NCI-H187 (cell line): ENCODE measurements around the gene DLX3.
A peak's percentile ranks its signal among the peaks of the same experiment; 100 is the strongest.

Source experiments
- DNase-seq, 2 experiments: peaks; one replicate each; lab custom pipeline; 2025; lab: John Stamatoyannopoulos, UW

DLX3 gene

DNA sequence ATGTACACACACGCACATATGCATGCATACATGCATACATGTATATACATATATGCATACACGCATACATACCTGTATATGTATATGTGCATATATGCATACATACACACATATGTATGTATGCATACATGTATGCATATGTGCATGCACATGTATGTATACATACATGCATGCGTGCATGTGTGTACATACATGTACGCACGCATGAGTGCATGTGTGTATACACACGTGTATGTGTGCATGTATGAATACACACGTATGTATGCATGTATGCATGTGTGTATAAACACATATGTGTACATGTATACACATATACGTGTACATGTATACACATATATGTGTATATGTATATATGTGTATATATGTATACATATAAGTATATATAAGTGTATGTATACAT lies 28.5 kb upstream of the DLX3 start:
- no peak for DNase-seq

- DNase-seq: no peak
These were observed 27.6 kb upstream of the DLX3 start for GRCh38 chr17:50022463-50023130.

DNA sequence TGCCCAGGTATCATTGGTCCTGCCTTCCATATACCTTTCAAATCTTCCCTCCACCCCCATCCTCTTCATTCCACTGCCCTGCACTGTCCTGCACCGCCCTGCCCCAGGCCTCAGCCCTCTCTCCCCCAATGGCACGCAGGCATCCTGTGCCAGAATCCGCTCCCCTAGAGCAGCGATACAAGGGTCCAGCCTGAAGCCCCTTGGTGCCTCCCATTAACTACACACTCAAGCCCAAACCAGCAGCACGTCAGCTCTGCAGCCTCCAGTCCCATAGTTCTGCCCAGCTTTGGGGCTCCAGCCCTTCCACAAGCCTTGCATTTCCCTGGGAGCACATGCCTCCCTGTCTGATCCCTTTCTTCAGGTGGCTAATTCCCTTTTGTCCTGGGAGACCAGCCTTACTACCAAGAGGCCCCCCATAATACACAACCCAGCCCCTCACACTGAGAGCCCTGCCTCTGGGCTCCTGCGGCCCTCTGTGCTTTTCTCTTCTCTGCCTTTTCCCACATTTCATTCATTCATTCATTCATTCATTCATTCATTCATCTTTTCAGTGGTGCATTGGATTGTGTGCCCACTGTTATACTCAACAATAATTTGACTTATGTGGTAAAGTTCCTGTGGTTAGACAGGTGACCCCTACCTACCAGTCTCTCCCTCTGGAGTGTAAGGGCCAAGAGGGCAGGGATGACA lies 26.8 kb upstream of the DLX3 start:
- no peak for DNase-seq

GRCh38 chr17:50020841-50021599 lies 26.0 kb upstream of the DLX3 start:
- no peak for DNase-seq

DNA sequence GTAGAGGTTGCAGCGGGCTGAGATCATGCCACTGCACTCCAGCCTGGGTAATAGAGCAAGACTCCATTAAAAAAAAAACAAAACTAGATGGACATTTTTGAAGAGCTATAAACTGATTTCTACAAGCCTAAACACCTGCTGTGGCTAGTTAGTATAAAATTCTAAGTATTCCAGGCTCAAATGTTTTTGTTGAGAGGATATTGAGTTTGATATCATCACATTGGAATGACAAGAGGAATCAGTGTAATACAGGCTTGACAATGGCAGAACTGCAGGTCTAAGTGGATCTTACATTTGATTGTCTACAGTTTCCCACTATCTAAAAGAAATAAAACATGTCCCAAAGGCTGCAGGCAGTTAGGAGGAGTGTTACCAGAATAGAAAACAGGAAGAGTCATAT lies 23.9 kb upstream of the DLX3 start:
- DNase-seq: no peak

- DNase-seq: no peak
These were observed 20.1 kb upstream of the DLX3 start for GRCh38 chr17:50015146-50015545.

DNA sequence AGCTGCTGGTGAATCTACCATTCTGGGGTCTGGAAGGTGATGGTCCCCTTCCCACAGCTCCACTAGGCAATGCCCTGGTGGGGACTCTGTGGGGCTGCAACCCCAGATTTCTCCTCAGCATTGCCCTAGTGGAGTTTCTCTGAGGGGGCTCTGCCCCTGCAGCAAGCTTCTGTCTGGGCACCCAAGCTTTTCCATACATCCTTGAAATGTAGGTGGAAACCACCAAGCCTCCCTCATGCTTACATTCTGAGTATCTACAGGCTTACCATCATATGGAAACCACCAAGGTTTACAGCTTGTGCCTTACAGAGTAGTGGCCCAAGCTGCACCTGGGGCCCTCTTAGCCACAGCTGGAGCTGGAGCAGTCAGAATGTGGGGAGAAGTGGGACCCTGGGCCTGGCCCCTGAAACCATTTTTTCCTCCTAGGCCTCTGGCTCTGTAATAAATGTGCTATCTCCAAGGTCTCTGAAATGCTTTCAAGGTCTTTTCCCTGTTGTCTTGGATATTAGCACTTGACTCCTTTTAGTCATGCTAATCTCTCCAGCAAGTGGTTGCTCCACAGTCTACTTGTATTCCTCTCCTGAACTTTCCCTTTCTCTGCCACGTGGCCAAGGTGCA lies 19.6 kb upstream of the DLX3 start:
- DNase-seq: no peak

DNA sequence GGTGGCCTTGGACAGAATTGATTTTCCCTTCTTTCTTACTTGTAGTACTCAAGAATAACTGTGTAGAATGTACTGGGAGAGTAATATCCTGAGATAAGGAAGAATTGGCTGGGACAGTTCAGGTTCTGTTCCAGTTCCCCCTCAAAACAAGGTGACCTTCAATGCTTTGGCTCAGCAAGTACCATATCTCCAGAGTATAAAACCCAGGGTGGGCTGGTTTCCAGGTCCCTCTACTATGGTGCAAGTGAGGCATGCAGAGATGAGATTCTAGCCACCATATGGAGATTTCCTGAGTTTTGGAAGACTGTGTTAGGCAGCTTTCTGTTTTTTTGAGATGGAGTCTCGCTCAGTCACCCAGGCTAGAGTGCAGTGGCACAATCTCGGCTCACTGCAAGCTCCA lies 18.1 kb upstream of the DLX3 start:
- DNase-seq: no peak

GRCh38 chr17:50009282-50009681 lies 14.3 kb upstream of the DLX3 start:
- DNase-seq: no peak

- no peak for DNase-seq
These were observed 8.9 kb upstream of the DLX3 start for GRCh38 chr17:50003911-50004310.

DNA sequence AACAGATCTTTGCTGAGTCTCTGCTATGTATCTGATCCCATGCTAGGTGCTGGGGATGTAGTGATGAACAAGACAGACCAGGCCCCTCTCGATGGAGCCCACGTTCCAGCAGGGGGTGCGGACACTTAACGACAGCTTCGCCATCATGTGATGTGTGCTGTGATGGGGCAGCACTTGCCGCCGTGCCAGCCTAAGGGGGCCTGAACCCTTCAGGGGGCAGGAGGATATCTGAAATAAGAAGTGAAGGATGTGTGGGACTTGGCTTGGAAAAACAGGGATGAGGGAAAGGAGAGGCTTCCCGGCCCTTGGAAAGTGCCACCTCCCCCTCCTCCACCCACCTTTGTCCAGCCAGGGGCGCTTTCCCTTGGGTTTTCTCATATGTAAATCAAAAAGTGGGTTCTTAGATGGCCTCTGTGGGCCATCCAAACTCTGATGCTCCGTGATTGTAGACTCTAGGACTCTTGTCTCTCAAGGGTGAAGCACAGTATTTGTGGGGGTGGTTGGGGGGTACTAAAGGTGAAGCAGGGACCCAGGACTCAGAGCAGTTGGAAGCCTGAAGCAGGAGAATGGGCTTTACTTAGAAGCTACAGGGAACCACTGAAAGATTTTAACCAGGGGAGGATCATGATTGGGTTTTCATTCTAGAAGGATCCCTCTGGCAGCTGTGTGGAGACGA lies 4.0 kb upstream of the DLX3 start:
- DNase-seq: no peak

- peak; percentile 73 to 83 for DNase-seq
These were observed 3.0 kb upstream of the DLX3 start for GRCh38 chr17:49997773-49998703.

GRCh38 chr17:49997301-49997650 lies 2.3 kb upstream of the DLX3 start:
- DNase-seq: no peak

GRCh38 chr17:49996495-49997300 lies 1.7 kb upstream of the DLX3 start:
- DNase-seq: peak in 1 of 2 experiments; percentile 19

GRCh38 chr17:49996121-49996494 lies 1.1 kb upstream of the DLX3 start:
- no peak for DNase-seq

- DNase-seq: no peak
These were observed 654 bp downstream of the DLX3 start for GRCh38 chr17:49994085-49995054.

DNA sequence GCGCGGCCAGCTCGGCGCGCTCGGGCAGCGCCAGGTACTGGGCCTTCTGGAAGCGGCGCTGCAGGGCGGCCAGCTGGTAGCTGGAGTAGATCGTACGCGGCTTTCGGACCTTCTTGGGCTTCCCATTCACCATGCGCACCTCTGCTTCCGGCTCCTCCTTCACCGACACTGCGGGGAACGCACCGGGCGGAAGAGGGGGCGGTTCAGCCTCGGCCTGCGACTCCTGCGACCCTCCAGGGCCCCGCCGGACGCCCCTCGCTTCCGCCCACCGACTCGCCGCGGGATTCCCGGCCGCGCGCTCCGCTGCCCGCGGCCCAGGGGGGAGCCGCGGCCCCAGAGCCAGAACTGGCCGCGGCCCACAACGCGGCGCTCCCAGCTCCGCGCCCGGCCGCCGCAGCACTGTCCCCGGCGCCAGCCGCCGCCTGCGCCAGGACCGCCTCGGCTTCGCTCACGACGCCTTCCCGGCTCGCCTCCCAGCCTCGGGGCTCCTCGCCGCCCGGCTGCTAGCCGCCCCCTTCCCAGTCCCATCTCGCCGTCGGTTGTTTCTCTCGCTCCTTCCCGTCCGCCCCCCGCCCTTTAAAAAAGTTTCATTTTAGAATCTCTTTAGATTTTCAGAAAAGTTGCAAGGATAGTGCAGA lies 1.5 kb downstream of the DLX3 start:
- DNase-seq: no peak

- DNase-seq: no peak
These were observed 2.0 kb downstream of the DLX3 start for GRCh38 chr17:49992933-49993422.
